Left ventricle myocardium inferior (tissue), 1 donor: ENCODE results near the gene ARFRP1. TPM values are rescaled to one million over a fixed set of nuclear protein-coding genes. Genes with fewer than 3 reads are reported as not detected.
A peak's percentile ranks its signal among the peaks of the same experiment; 100 is the strongest.

Source experiments
- DNase-seq: peaks from one replicate; pipeline ENCODE4 v3.0.0-alpha.2; 2020
- H3K27ac ChIP-seq: fragments of 200-600 bp; replicated peaks from 2 replicates; pipeline ENCODE4 v1.8.0; 2021
- H3K27me3 ChIP-seq: fragments of 200-600 bp; 2 replicates; pipeline ENCODE4 v1.8.0; 2021; ENCODE audit warnings: low read depth
- H3K36me3 ChIP-seq: fragments of 200-600 bp; 2 replicates; pipeline ENCODE4 v1.8.0; 2021
- H3K4me1 ChIP-seq: fragments of 200-600 bp; 2 replicates; pipeline ENCODE4 v1.8.0; 2021
- H3K4me3 ChIP-seq: fragments of 200-600 bp; 2 replicates; pipeline ENCODE4 v1.8.0; 2021; ENCODE audit warnings: mild to moderate bottlenecking, moderate library complexity
- H3K9me3 ChIP-seq: fragments of 200-600 bp; replicated peaks from 2 replicates; pipeline ENCODE4 v1.8.0; 2021
- CTCF ChIP-seq: fragments of 200-600 bp; IDR thresholded peaks from 2 replicates; pipeline ENCODE4 v1.8.0; 2021; ENCODE audit warnings: antibody characterized with exemption, mild to moderate bottlenecking, borderline replicate concordance
- intact Hi-C: fragments of 100-400 bp; cut with micrococcal nuclease; formaldehyde crosslinking; loops from one replicate; pipeline ENCODE4 v1.11.0; 2022
- total RNA-seq: library from RNA; stranded (reverse); fragmentation: NEBNext Ultra II Directional; extraction: Animal tissue kit (Norgen Biotek cat#: 25700); gene quantifications from one replicate; pipeline ENCODE4 v1.2.1, GENCODE V29; 2021
- donor health status: DM: no; HTN: yes; CAD: no; lungs with severe emphysema.

The ARFRP1 gene
- total RNA-seq, 1 donor from 2014 or later = 37.1 TPM

- TF ChIP-seq CTCF = no peak
- Histone ChIP-seq H3K36me3 (peaks cover 22% of the 10 kb centered on the region), H3K4me1 (peaks cover 66% of the 10 kb centered on the region)
These were observed 8.1 kb downstream of the ARFRP1 start for GRCh38 chr20:63699466-63700198.

GRCh38 chr20:63698739-63699465, 8.9 kb downstream of the ARFRP1 start:
- no peak for DNase-seq
- intact Hi-C loops = no loop called here
- H3K36me3 ChIP-seq = peaks cover 20% of the 10 kb centered on the region
- H3K4me1 ChIP-seq = peaks cover 70% of the 10 kb centered on the region
- no peaks in the 10 kb centered on the region for H3K9me3 ChIP-seq
- peak overlapping the region; percentile 53 for H3K27ac ChIP-seq
- H3K27me3 ChIP-seq = no peaks in the 10 kb centered on the region
- no peak for TF ChIP-seq CTCF
- H3K4me3 ChIP-seq = peak overlapping the region; percentile 13

More at GRCh38 chr20:63699466-63700198, 8.1 kb downstream of the ARFRP1 start:
- DNase-seq = no peak
- Histone ChIP-seq H3K27ac (peak overlapping the region; percentile 53), H3K9me3 (no peaks in the 10 kb centered on the region), H3K27me3 (no peaks in the 10 kb centered on the region), H3K4me3 (peak overlapping the region; percentile 13)
- intact Hi-C loops = no loop called here

- Histone ChIP-seq H3K27ac (peak overlapping the region; percentile 53), H3K36me3 (peaks cover 14% of the 10 kb centered on the region), H3K4me1 (peaks cover 70% of the 10 kb centered on the region), H3K27me3 (no peaks in the 10 kb centered on the region), H3K4me3 (no peak overlapping the region), H3K9me3 (no peaks in the 10 kb centered on the region)
- no peak for DNase-seq
- intact Hi-C loops = no loop called here
- no peak for TF ChIP-seq CTCF
These were observed 9.8 kb downstream of the ARFRP1 start for GRCh38 chr20:63697868-63698545.

DNA sequence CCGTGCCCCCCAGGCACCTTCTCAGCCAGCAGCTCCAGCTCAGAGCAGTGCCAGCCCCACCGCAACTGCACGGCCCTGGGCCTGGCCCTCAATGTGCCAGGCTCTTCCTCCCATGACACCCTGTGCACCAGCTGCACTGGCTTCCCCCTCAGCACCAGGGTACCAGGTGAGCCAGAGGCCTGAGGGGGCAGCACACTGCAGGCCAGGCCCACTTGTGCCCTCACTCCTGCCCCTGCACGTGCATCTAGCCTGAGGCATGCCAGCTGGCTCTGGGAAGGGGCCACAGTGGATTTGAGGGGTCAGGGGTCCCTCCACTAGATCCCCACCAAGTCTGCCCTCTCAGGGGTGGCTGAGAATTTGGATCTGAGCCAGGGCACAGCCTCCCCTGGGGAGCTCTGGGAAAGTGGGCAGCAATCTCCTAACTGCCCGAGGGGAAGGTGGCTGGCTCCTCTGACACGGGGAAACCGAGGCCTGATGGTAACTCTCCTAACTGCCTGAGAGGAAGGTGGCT, 10.4 kb downstream of the ARFRP1 start:
- Histone ChIP-seq H3K27ac (peak overlapping the region; percentile 30), H3K36me3 (peaks cover 14% of the 10 kb centered on the region)

More for the DNA sequence above, 10.4 kb downstream of the ARFRP1 start:
- Histone ChIP-seq H3K9me3 (no peaks in the 10 kb centered on the region), H3K4me3 (peak overlapping the region; percentile 53), H3K27me3 (no peaks in the 10 kb centered on the region), H3K4me1 (peaks cover 70% of the 10 kb centered on the region)
- intact Hi-C loops = no loop called here
- TF ChIP-seq CTCF = no peak
- DNase-seq = peak; percentile 13
